ENCODE data around the gene MVD. TPM values are rescaled to one million over a fixed set of nuclear protein-coding genes. Genes with fewer than 3 reads are reported as not detected.

MVD gene, protein sequence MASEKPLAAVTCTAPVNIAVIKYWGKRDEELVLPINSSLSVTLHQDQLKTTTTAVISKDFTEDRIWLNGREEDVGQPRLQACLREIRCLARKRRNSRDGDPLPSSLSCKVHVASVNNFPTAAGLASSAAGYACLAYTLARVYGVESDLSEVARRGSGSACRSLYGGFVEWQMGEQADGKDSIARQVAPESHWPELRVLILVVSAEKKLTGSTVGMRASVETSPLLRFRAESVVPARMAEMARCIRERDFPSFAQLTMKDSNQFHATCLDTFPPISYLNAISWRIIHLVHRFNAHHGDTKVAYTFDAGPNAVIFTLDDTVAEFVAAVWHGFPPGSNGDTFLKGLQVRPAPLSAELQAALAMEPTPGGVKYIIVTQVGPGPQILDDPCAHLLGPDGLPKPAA
- polyA plus RNA-seq = 100 to 1,000 TPM in 1 of 4 donors, 10 to 100 TPM in 3; 28.4 to 115 (median 34.9) TPM
- long read RNA-seq, donor 1 = 0 reads
- long read RNA-seq, donor 2, partial matches to known transcripts = 0 of 4 reads
- long read RNA-seq, donor 2, other reads (novel, unspliced or antisense) = 0 of 4 reads
- long read RNA-seq, donor 3, partial matches to known transcripts = 5 of 9 reads
- long read RNA-seq, donor 3, other reads (novel, unspliced or antisense) = 0 of 9 reads
- long read RNA-seq, donor 4 = 0 reads
- long read RNA-seq, donor 5, partial matches to known transcripts = 0 of 1 reads
- long read RNA-seq, donor 5, other reads (novel, unspliced or antisense) = 0 of 1 reads
- long read RNA-seq, donor 6, partial matches to known transcripts = 0 of 5 reads
- long read RNA-seq, donor 6, other reads (novel, unspliced or antisense) = 0 of 5 reads
- long read RNA-seq, donor 7, transcript MVD-201 (10 exons, 1,823 nt) = major isoform, 9 of 10 reads
- long read RNA-seq, donor 7, partial matches to known transcripts = 0 of 10 reads
- long read RNA-seq, donor 7, other reads (novel, unspliced or antisense) = 0 of 10 reads
- long read RNA-seq, donor 8, partial matches to known transcripts = 0 of 2 reads
- long read RNA-seq, donor 8, other reads (novel, unspliced or antisense) = 0 of 2 reads
- long read RNA-seq, donor 9, partial matches to known transcripts = 0 of 1 reads
- long read RNA-seq, donor 9, other reads (novel, unspliced or antisense) = 0 of 1 reads
- long read RNA-seq, donor 10, transcript MVD-201 (10 exons, 1,823 nt) = major isoform, 8 of 9 reads
- long read RNA-seq, donor 10, partial matches to known transcripts = 0 of 9 reads
- long read RNA-seq, donor 10, other reads (novel, unspliced or antisense) = 0 of 9 reads

DNA sequence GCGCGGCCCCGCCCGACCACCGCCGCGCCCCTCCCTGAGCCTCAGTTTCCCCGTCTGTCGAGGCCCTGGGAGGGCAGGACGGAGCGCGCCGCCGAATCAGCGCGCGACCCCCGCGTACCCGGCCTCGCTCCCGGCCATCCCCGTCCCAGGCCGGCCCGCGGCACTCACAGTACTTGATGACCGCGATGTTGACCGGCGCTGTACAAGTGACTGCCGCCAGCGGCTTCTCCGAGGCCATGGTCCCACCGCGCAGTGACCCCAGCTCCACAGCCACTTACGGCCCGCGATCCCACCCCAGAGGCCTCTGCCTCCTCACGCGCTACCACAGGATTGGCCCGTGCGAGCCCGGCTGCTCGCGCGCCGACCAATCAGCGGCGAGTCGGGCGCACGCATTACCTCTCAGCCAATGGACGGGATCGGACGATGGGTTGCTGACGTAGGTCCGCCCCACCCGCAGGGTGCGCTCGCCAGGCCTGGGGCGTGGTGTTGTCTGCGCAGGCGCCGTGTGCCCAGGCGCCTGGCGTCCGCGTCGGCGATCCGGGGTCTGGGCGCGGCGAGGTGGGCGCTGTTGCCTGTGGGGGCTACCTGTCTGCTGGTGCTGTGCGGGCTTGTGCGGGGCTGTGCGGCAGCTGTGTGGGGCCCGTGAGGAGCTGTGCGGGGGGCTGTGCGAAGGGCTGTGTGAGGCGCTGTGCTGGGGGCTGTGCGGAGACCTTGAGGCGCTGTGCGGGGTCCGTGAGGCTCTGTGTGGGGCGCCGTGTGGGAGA, at the start of gene MVD:
Gene MVD, minus strand, starts transcription at position 249 of the 764 bp plus-strand sequence. Its CDS starts 11 bp downstream, at position 238.
- peaks cover 0 to 18% (median 8%) of the 10 kb centered on the region in 3 donors for H3K4me1 ChIP-seq (ENCODE audit: control insufficient read depth in 3 of 3, insufficient read depth in 2 of 3, low read depth in 1 of 3, low read length in 2 of 3)
- H3K36me3 ChIP-seq (ENCODE audit: control insufficient read depth in 3 of 3, insufficient read depth in 2 of 3, low read depth in 1 of 3, low read length in 3 of 3) = peaks cover 0 to 20% (median 2%) of the 10 kb centered on the region in 3 donors
- H3K27me3 ChIP-seq (ENCODE audit: control insufficient read depth in 3 of 3, insufficient read depth in 3 of 3, low read length in 3 of 3) = no peaks in the 10 kb centered on the region
- DNase-seq (peak; percentile 98), FAIRE-seq (no peak)
- WGBS, 3 donors = 0% methylated on average over 46 to 88 of the region's 88 CpGs
- no peaks in the 10 kb centered on the region for H3K9me3 ChIP-seq (ENCODE audit: control insufficient read depth in 2 of 2, insufficient read depth in 1 of 2, low read depth in 1 of 2, low read length in 1 of 2)
- H3K27ac ChIP-seq (ENCODE audit: low read depth in 1 of 3, low read length in 2 of 3) = peak within 1 kb of the TSS; percentile 70 to 97 (median 85)
- H3K4me3 ChIP-seq (ENCODE audit: low read depth in 1 of 3, low read length in 3 of 3) = peak within 1 kb of the TSS; percentile 77 to 99 (median 95)

DNA sequence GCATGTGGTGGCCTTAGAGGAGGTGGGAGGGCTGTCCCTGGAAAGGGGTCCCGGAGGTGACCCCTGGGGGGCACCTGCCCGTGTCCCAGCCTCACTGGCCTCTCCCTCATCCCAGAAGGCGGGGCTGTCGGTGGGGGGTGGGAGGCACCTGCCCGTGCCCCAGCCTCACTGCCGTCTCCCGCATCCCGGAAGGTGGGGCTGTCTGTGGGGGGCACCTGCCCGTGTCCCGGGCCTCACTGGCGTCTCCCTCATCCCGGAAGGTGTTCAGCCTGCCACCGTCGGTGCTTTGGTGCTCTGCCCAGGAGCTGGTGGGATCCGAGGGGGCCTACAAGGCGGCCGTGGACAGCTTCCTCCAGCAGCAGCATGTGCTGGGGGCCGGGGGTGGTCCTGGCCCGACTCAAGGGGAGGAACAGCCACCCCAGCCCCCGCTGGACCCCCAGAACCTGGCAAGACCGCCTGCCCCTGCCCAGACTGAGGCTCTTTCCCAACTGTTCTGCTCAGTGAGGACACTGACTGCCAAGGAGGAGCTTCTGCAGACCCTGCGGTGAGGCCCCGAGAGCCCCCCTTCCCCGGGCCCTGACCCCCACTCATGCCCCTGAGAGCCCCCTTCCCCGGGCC, 49.6 kb upstream of the MVD start:
- no peak overlapping the region for H3K4me3 ChIP-seq (ENCODE audit: low read depth in 1 of 3, low read length in 3 of 3)
- no peaks in the 10 kb centered on the region for H3K9me3 ChIP-seq (ENCODE audit: control insufficient read depth in 2 of 2, insufficient read depth in 1 of 2, low read depth in 1 of 2, low read length in 1 of 2)
- 77 to 83% (median 78%) methylated on average over 15 to 25 of the region's 25 CpGs for WGBS, 3 donors
- DNase-seq = no peak
- peaks cover 0 to 2% (median 0%) of the 10 kb centered on the region in 3 donors for H3K4me1 ChIP-seq (ENCODE audit: control insufficient read depth in 3 of 3, insufficient read depth in 2 of 3, low read depth in 1 of 3, low read length in 2 of 3)
- H3K36me3 ChIP-seq (ENCODE audit: control insufficient read depth in 3 of 3, insufficient read depth in 2 of 3, low read depth in 1 of 3, low read length in 3 of 3) = peaks cover 10 to 66% (median 13%) of the 10 kb centered on the region in 3 donors
- no peaks in the 10 kb centered on the region for H3K27me3 ChIP-seq (ENCODE audit: control insufficient read depth in 3 of 3, insufficient read depth in 3 of 3, low read length in 3 of 3)
- H3K27ac ChIP-seq (ENCODE audit: low read depth in 1 of 3, low read length in 2 of 3) = no peak overlapping the region
- no peak for FAIRE-seq

DNA sequence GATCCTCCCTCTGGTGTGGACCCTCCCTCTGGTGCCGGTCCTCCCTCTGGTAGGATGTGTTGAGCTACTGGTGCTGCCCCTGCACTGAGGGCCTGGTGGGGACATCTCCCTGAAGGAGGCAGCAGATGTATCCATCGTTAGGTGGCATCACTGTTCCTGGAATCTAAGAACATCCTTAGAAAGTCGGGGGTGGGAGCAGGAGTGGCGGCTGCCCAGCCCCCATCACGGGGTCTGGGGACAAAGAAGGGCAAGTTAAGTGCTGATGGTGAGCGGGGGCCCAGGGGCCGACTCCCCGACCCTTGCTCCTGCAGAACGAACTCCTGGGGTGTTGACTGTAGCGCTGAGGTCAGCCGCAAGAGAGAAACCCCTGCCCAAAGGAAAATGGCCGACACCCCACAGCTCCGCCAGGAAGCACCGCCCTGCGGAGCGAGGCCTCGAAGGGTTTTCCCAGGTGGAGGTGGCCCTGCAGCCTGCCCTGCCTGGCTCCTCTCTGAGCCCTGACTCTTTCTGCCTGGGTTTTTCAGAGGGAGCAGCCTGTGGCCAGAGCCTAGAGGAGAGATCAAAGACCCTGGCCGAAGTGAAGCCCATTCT, 49.0 kb upstream of the MVD start:
- FAIRE-seq = no peak
- Histone ChIP-seq H3K27ac (ENCODE audit: low read depth in 1 of 3, low read length in 2 of 3) (no peak overlapping the region), H3K27me3 (ENCODE audit: control insufficient read depth in 3 of 3, insufficient read depth in 3 of 3, low read length in 3 of 3) (no peaks in the 10 kb centered on the region), H3K36me3 (ENCODE audit: control insufficient read depth in 3 of 3, insufficient read depth in 2 of 3, low read depth in 1 of 3, low read length in 3 of 3) (peaks cover 8 to 60% (median 13%) of the 10 kb centered on the region in 3 donors), H3K4me3 (ENCODE audit: low read depth in 1 of 3, low read length in 3 of 3) (no peak overlapping the region), H3K4me1 (ENCODE audit: control insufficient read depth in 3 of 3, insufficient read depth in 2 of 3, low read depth in 1 of 3, low read length in 2 of 3) (peaks cover 0 to 8% (median 0%) of the 10 kb centered on the region in 3 donors), H3K9me3 (ENCODE audit: control insufficient read depth in 2 of 2, insufficient read depth in 1 of 2, low read depth in 1 of 2, low read length in 1 of 2) (no peaks in the 10 kb centered on the region)
- no peak for DNase-seq
- WGBS, 3 donors = 78 to 81% (median 79%) methylated on average over 17 to 18 of the region's 18 CpGs

DNA sequence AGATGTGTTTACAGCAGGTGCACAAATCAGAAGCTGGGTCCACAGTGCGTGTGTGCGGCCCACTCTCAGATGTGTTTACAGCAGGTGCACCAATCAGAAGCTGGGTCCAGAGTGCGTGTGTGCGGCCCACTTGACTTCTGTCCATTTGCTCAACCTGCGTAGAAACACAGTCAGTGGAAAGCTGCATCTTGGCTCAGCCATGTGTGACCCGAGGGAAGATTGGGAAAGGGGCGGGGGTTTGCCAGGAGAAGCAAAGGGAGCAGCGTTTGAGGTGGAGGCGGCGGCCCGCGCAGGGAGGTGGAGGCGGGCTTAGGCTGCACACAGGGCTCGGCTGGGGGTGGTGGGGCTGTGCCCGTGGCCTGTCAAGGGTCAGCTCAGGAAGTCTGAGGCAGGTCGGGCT, 47.7 kb upstream of the MVD start:
- H3K27ac ChIP-seq (ENCODE audit: low read depth in 1 of 3, low read length in 2 of 3) = no peak overlapping the region

DNA sequence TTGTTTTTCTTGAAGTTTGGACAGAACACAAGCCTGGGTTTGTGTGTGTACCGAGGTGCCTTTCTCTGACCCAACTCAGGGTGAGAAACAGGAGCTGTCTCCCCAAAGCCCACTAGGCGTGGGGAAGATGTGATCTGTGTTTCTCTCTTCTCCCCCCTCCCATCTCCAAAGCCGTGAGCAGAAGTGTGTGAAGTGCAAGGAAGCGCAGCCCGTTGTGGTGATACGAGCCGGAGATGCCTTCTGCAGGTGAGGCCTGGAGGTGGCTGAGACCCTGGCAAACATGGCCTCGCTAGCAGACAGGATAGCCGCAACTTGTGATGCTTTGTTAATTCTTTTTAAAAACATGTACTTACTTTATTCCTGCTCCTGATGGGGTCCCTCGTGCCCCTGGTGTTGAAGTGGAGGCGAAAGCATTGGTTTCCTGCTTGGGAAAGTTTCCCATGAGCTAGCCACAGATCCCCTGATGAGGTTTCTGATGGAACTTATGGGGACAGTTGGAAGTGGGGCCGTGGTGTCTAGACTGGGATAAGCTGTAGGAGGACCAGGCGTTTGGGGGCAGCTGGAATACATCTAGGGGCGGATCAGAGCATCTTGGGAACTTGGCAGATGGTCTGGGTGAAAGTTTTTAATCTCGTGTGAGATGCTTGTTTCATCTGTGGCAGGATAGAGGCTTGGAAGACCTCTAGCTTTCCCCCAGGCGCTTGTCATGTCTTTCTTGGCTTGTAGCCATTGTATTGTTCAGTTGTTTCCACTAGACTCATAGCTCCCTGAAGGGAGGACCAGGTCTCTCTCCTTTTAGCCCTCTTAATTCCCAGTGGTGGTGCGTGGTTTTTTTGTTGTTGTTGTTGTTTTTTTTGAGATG, 44.3 kb upstream of the MVD start:
- FAIRE-seq = no peak
- Histone ChIP-seq H3K27ac (ENCODE audit: low read depth in 1 of 3, low read length in 2 of 3) (peak overlapping the region in 1 of 3 donors; percentile 91), H3K27me3 (ENCODE audit: control insufficient read depth in 3 of 3, insufficient read depth in 3 of 3, low read length in 3 of 3) (no peaks in the 10 kb centered on the region), H3K36me3 (ENCODE audit: control insufficient read depth in 3 of 3, insufficient read depth in 2 of 3, low read depth in 1 of 3, low read length in 3 of 3) (peaks cover 0 to 38% (median 3%) of the 10 kb centered on the region in 3 donors), H3K9me3 (ENCODE audit: control insufficient read depth in 2 of 2, insufficient read depth in 1 of 2, low read depth in 1 of 2, low read length in 1 of 2) (no peaks in the 10 kb centered on the region), H3K4me3 (ENCODE audit: low read depth in 1 of 3, low read length in 3 of 3) (peak overlapping the region; percentile 76 to 91 (median 77)), H3K4me1 (ENCODE audit: control insufficient read depth in 3 of 3, insufficient read depth in 2 of 3, low read depth in 1 of 3, low read length in 2 of 3) (peaks cover 0 to 17% (median 0%) of the 10 kb centered on the region in 3 donors)
- WGBS, 3 donors = 31 to 36% (median 32%) methylated on average over 17 of the region's 17 CpGs
- no peak for DNase-seq

More for the DNA sequence above, 47.7 kb upstream of the MVD start:
- no peaks in the 10 kb centered on the region for H3K27me3 ChIP-seq (ENCODE audit: control insufficient read depth in 3 of 3, insufficient read depth in 3 of 3, low read length in 3 of 3)
- H3K9me3 ChIP-seq (ENCODE audit: control insufficient read depth in 2 of 2, insufficient read depth in 1 of 2, low read depth in 1 of 2, low read length in 1 of 2) = no peaks in the 10 kb centered on the region
- peaks cover 3 to 47% (median 6%) of the 10 kb centered on the region in 3 donors for H3K36me3 ChIP-seq (ENCODE audit: control insufficient read depth in 3 of 3, insufficient read depth in 2 of 3, low read depth in 1 of 3, low read length in 3 of 3)
- 75 to 82% (median 80%) methylated on average over 16 of the region's 16 CpGs for WGBS, 3 donors
- DNase-seq (no peak), FAIRE-seq (no peak)
- no peak overlapping the region for H3K4me3 ChIP-seq (ENCODE audit: low read depth in 1 of 3, low read length in 3 of 3)
- peaks cover 0 to 8% (median 0%) of the 10 kb centered on the region in 3 donors for H3K4me1 ChIP-seq (ENCODE audit: control insufficient read depth in 3 of 3, insufficient read depth in 2 of 3, low read depth in 1 of 3, low read length in 2 of 3)

DNA sequence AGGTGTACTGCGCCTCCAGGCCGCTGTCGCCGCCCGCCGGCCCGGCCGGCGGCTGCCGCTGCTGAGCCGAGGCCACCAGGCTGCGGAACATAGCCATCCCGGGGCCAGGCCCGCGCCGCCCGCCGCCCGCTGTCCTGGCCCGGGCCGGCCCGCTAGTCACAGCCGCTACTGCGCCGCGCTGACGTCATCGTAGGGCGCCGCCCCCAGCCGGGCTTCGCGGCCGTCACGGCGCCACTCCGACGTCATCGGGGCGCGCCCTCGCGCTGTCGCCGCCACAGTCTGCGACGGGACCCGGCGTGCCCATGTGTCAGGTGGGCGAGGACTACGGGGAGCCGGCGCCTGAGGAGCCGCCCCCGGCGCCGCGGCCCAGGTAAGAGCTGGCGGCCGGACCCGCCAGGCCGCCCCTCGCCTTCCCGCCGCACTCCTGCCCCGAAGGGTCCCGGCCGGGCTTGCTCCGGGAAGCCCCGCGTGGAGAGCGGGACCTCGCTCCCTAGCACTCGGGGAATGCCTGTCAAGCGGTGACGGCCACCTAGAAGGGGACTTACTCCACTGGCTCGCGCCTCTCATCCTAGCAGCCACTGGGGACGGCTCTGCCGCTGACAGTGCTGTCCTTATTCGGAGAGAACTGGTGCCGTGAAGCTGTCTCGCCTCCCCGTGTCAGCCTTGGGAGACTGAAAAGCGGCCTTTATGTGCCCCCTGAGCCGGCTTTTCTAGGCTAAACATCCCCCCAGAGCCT, 43.5 kb upstream of the MVD start, which contains the start of the genes CTU2 and RNF166:
Gene CTU2, plus strand, starts transcription at position 275 of the 736 bp plus-strand sequence. Its CDS starts 28 bp downstream, at position 303.
Gene RNF166, minus strand, starts transcription at position 180 of the 736 bp plus-strand sequence. Its CDS starts 83 bp downstream, at position 97.
- FAIRE-seq = no peak
- Histone ChIP-seq H3K36me3 (ENCODE audit: control insufficient read depth in 3 of 3, insufficient read depth in 2 of 3, low read depth in 1 of 3, low read length in 3 of 3) (peaks cover 0 to 37% (median 3%) of the 10 kb centered on the region in 3 donors), H3K9me3 (ENCODE audit: control insufficient read depth in 2 of 2, insufficient read depth in 1 of 2, low read depth in 1 of 2, low read length in 1 of 2) (no peaks in the 10 kb centered on the region), H3K4me3 (ENCODE audit: low read depth in 1 of 3, low read length in 3 of 3) (peak within 1 kb of the TSS; percentile 76 to 91 (median 77)), H3K27me3 (ENCODE audit: control insufficient read depth in 3 of 3, insufficient read depth in 3 of 3, low read length in 3 of 3) (no peaks in the 10 kb centered on the region), H3K27ac (ENCODE audit: low read depth in 1 of 3, low read length in 2 of 3) (peak within 1 kb of the TSS in 2 of 3 donors; percentile 82 to 91), H3K4me1 (ENCODE audit: control insufficient read depth in 3 of 3, insufficient read depth in 2 of 3, low read depth in 1 of 3, low read length in 2 of 3) (peaks cover 0 to 17% (median 0%) of the 10 kb centered on the region in 3 donors)
- WGBS, 3 donors = 0 to 1% (median 0%) methylated on average over 27 to 86 of the region's 86 CpGs
- peak; percentile 78 to 97 for DNase-seq
